ENCODE data around the gene KCNK10. TPM values are rescaled to one million over a fixed set of nuclear protein-coding genes. Genes with fewer than 3 reads are reported as not detected.

The KCNK10 gene
- total RNA-seq, 2 experiments from 2014 or later, result not detected

- DNase-seq (no peak), ATAC-seq (ENCODE audit: poor library complexity) (no peak)
- peaks cover 0 to 14% of the 10 kb centered on the region in 2 experiments for H3K9me3 ChIP-seq (ENCODE audit: control insufficient read depth in 1 of 2, insufficient read depth in 1 of 2, low read length in 2 of 2)
- no peak for TF ChIP-seq CTCF (IDR thresholded peaks at IDR 0.05)
- ChIA-PET CTCF (no interaction called here), POLR2A (no interaction called here)
- H3K27me3 Mint-ChIP-seq, result peaks cover 9% of the 10 kb centered on the region
- H3K4me1 Mint-ChIP-seq (ENCODE audit: low read depth), result no peaks in the 10 kb centered on the region
- no peak overlapping the region for H3K27ac ChIP-seq (ENCODE audit: low read depth in 1 of 2, low read length in 2 of 2)
- intact Hi-C loops (cut with DNase I, micrococcal nuclease), result no loop called here
- no peaks in the 10 kb centered on the region for H3K4me1 ChIP-seq (ENCODE audit: insufficient read depth, low read length)
- H3K36me3 ChIP-seq (ENCODE audit: insufficient read depth, low read length), result no peaks in the 10 kb centered on the region
- no peak overlapping the region for H3K27ac Mint-ChIP-seq
- H3K4me3 Mint-ChIP-seq, result no peak overlapping the region
- H3K9me3 Mint-ChIP-seq, result peaks cover 21% of the 10 kb centered on the region
- no peak overlapping the region for H3K4me3 ChIP-seq (ENCODE audit: low read length)
- no peaks in the 10 kb centered on the region for H3K36me3 Mint-ChIP-seq (ENCODE audit: low read depth)
- H3K27me3 ChIP-seq (ENCODE audit: control insufficient read depth in 1 of 2, insufficient read depth in 2 of 2, low read length in 2 of 2), result peaks cover 4 to 6% of the 10 kb centered on the region in 2 experiments
These were observed 104.8 kb downstream of the KCNK10 start for GRCh38 chr14:88218119-88218915.

GRCh38 chr14:88212691-88213090, 110.4 kb downstream of the KCNK10 start:
- no peaks in the 10 kb centered on the region for H3K4me1 ChIP-seq (ENCODE audit: insufficient read depth, low read length)
- Mint-ChIP-seq H3K9me3 (no peaks in the 10 kb centered on the region), H3K4me3 (no peak overlapping the region), H3K4me1 (ENCODE audit: low read depth) (no peaks in the 10 kb centered on the region), H3K27me3 (peaks cover 48% of the 10 kb centered on the region), H3K36me3 (ENCODE audit: low read depth) (no peaks in the 10 kb centered on the region), H3K27ac (no peak overlapping the region)
- peaks cover 5 to 6% of the 10 kb centered on the region in 2 experiments for H3K27me3 ChIP-seq (ENCODE audit: control insufficient read depth in 1 of 2, insufficient read depth in 2 of 2, low read length in 2 of 2)
- ATAC-seq (ENCODE audit: poor library complexity) (no peak), DNase-seq (no peak)
- ChIA-PET POLR2A (no interaction called here), CTCF (no interaction called here)
- no peak overlapping the region for H3K4me3 ChIP-seq (ENCODE audit: low read length)
- H3K27ac ChIP-seq (ENCODE audit: low read depth in 1 of 2, low read length in 2 of 2), result no peak overlapping the region
- intact Hi-C loops (cut with DNase I, micrococcal nuclease), result no loop called here
- H3K9me3 ChIP-seq (ENCODE audit: control insufficient read depth in 1 of 2, insufficient read depth in 1 of 2, low read length in 2 of 2), result no peaks in the 10 kb centered on the region
- no peak for TF ChIP-seq CTCF (IDR thresholded peaks at IDR 0.05)
- no peaks in the 10 kb centered on the region for H3K36me3 ChIP-seq (ENCODE audit: insufficient read depth, low read length)

GRCh38 chr14:88210426-88210825, 112.6 kb downstream of the KCNK10 start:
- ChIA-PET POLR2A (no interaction called here), CTCF (no interaction called here)
- TF ChIP-seq CTCF (IDR thresholded peaks at IDR 0.05), result no peak
- H3K27me3 Mint-ChIP-seq, result peaks cover 55% of the 10 kb centered on the region
- no peaks in the 10 kb centered on the region for H3K36me3 Mint-ChIP-seq (ENCODE audit: low read depth)
- ATAC-seq (ENCODE audit: poor library complexity) (no peak), DNase-seq (no peak)
- H3K36me3 ChIP-seq (ENCODE audit: insufficient read depth, low read length), result no peaks in the 10 kb centered on the region
- intact Hi-C loops (cut with DNase I, micrococcal nuclease), result no loop called here
- H3K4me3 Mint-ChIP-seq, result no peak overlapping the region
- no peak overlapping the region for H3K4me3 ChIP-seq (ENCODE audit: low read length)
- no peaks in the 10 kb centered on the region for H3K4me1 Mint-ChIP-seq (ENCODE audit: low read depth)
- H3K27me3 ChIP-seq (ENCODE audit: control insufficient read depth in 1 of 2, insufficient read depth in 2 of 2, low read length in 2 of 2), result peaks cover 6 to 8% of the 10 kb centered on the region in 2 experiments
- H3K27ac ChIP-seq (ENCODE audit: low read depth in 1 of 2, low read length in 2 of 2), result no peak overlapping the region
- H3K9me3 ChIP-seq (ENCODE audit: control insufficient read depth in 1 of 2, insufficient read depth in 1 of 2, low read length in 2 of 2), result no peaks in the 10 kb centered on the region
- H3K9me3 Mint-ChIP-seq, result no peaks in the 10 kb centered on the region
- H3K27ac Mint-ChIP-seq, result no peak overlapping the region
- no peaks in the 10 kb centered on the region for H3K4me1 ChIP-seq (ENCODE audit: insufficient read depth, low read length)
